ENCODE results near the gene TDP2.

DNA sequence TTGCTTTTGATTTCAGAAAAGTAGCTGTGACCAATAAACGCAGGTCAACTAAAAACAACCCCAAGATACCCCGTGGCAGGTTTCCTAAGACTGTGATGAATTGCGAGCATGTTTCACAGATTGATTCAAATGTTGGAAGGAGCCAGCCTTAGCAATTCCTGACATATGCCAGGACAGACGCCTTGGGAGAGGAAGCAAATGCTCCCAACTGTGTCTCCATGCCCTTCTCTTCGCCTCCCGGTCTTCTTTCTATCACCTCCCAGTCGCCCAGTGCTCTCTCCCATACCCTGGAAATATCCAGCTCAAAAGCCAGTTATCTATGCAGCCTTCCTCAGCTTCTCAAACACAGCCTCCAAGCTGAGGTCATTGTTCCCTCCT is 52.7 kb downstream of the TDP2 start:
- TF ChIP-seq, protein P1, sequence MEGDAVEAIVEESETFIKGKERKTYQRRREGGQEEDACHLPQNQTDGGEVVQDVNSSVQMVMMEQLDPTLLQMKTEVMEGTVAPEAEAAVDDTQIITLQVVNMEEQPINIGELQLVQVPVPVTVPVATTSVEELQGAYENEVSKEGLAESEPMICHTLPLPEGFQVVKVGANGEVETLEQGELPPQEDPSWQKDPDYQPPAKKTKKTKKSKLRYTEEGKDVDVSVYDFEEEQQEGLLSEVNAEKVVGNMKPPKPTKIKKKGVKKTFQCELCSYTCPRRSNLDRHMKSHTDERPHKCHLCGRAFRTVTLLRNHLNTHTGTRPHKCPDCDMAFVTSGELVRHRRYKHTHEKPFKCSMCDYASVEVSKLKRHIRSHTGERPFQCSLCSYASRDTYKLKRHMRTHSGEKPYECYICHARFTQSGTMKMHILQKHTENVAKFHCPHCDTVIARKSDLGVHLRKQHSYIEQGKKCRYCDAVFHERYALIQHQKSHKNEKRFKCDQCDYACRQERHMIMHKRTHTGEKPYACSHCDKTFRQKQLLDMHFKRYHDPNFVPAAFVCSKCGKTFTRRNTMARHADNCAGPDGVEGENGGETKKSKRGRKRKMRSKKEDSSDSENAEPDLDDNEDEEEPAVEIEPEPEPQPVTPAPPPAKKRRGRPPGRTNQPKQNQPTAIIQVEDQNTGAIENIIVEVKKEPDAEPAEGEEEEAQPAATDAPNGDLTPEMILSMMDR (IDR thresholded peaks at IDR 0.05; ENCODE audit: insufficient read depth, low read length) = no peak
- TF ChIP-seq POLR2AphosphoS5 (IDR thresholded peaks at IDR 0.05; ENCODE audit: low read depth) (no peak), GABPA (IDR thresholded peaks at IDR 0.05; ENCODE audit: low read depth) (no peak)
- TF ChIP-seq, protein P2, sequence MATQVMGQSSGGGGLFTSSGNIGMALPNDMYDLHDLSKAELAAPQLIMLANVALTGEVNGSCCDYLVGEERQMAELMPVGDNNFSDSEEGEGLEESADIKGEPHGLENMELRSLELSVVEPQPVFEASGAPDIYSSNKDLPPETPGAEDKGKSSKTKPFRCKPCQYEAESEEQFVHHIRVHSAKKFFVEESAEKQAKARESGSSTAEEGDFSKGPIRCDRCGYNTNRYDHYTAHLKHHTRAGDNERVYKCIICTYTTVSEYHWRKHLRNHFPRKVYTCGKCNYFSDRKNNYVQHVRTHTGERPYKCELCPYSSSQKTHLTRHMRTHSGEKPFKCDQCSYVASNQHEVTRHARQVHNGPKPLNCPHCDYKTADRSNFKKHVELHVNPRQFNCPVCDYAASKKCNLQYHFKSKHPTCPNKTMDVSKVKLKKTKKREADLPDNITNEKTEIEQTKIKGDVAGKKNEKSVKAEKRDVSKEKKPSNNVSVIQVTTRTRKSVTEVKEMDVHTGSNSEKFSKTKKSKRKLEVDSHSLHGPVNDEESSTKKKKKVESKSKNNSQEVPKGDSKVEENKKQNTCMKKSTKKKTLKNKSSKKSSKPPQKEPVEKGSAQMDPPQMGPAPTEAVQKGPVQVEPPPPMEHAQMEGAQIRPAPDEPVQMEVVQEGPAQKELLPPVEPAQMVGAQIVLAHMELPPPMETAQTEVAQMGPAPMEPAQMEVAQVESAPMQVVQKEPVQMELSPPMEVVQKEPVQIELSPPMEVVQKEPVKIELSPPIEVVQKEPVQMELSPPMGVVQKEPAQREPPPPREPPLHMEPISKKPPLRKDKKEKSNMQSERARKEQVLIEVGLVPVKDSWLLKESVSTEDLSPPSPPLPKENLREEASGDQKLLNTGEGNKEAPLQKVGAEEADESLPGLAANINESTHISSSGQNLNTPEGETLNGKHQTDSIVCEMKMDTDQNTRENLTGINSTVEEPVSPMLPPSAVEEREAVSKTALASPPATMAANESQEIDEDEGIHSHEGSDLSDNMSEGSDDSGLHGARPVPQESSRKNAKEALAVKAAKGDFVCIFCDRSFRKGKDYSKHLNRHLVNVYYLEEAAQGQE (IDR thresholded peaks at IDR 0.05; ENCODE audit: insufficient replicate concordance, low read depth) = no peak

Data from HL-60 (cell line).